Mesothelial cell of epicardium (in vitro differentiated cells): ENCODE measurements around the gene KHDC1L. TPM values are rescaled to one million over a fixed set of nuclear protein-coding genes. Genes with fewer than 3 reads are reported as not detected.
"Not testable (repeated sequence)": the region's sequence is repeated elsewhere in the genome, so short reads cannot be mapped to it uniquely, and the experiment has no call there.

Source experiments
- DNase-seq, 2 experiments: peaks; one replicate each; pipeline ENCODE4 v3.0.0; 2021; ENCODE audit warnings: low spot score in 2 of 2; ENCODE audit not compliant: unreplicated experiment in 2 of 2
- H3K27ac Mint-ChIP-seq: 2 replicates; pipeline ENCODE4 v1.8.0; 2021; ENCODE audit warnings: mixed read lengths
- H3K27me3 Mint-ChIP-seq: 2 replicates; pipeline ENCODE4 v1.8.0; 2021; ENCODE audit warnings: low read depth, mixed read lengths
- H3K36me3 Mint-ChIP-seq: 2 replicates; pipeline ENCODE4 v1.8.0; 2021; ENCODE audit warnings: mixed read lengths
- H3K4me1 Mint-ChIP-seq: 2 replicates; pipeline ENCODE4 v1.8.0; 2021; ENCODE audit warnings: mixed read lengths
- H3K4me3 Mint-ChIP-seq: 2 replicates; pipeline ENCODE4 v1.8.0; 2021; ENCODE audit warnings: mild to moderate bottlenecking, moderate library complexity, mixed read lengths
- H3K9me3 Mint-ChIP-seq: 2 replicates; pipeline ENCODE4 v1.8.0; 2021; ENCODE audit warnings: mixed read lengths
- total RNA-seq: library from RNA; stranded (reverse); gene quantifications from 3 replicates; pipeline ENCODE4 v1.2.1, GENCODE V29; 2021
- TF ChIP-seq, protein P1 (sequence below): fragments of 200-600 bp; sonication (generic); IDR thresholded peaks from one replicate; pipeline ENCODE4 v1.5.0; 2021; ENCODE audit warnings: antibody characterized with exemption; ENCODE audit not compliant: unreplicated experiment

KHDC1L gene
- total RNA-seq, 1 donor from 2014 or later, result 0.56 TPM

DNA sequence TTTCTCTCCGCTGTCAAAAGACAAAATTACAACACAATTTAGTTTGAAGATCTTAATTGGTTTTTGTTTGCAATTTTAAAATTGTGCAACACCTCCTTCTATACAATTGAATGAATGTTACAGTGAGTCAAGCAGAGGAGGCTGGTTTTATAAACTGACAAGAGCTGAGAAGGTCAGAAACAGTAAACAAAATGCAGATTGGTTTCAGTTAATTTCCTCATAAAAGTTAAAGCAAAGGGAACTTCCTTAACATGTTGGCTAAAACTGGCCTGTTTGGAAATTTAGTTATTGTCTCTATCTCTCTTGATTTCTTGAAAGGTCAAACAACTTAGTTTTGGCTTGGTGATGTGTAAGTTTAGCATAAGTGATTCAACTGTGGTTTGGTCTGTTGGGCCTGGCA lies 22.2 kb downstream of the KHDC1L start:
- peaks cover 5% of the 10 kb centered on the region for H3K9me3 Mint-ChIP-seq
- no peaks in the 10 kb centered on the region for H3K27me3 Mint-ChIP-seq
- DNase-seq, result no peak
- no peak overlapping the region for H3K4me3 Mint-ChIP-seq
- H3K27ac Mint-ChIP-seq, result no peak overlapping the region
- TF ChIP-seq, protein P1, sequence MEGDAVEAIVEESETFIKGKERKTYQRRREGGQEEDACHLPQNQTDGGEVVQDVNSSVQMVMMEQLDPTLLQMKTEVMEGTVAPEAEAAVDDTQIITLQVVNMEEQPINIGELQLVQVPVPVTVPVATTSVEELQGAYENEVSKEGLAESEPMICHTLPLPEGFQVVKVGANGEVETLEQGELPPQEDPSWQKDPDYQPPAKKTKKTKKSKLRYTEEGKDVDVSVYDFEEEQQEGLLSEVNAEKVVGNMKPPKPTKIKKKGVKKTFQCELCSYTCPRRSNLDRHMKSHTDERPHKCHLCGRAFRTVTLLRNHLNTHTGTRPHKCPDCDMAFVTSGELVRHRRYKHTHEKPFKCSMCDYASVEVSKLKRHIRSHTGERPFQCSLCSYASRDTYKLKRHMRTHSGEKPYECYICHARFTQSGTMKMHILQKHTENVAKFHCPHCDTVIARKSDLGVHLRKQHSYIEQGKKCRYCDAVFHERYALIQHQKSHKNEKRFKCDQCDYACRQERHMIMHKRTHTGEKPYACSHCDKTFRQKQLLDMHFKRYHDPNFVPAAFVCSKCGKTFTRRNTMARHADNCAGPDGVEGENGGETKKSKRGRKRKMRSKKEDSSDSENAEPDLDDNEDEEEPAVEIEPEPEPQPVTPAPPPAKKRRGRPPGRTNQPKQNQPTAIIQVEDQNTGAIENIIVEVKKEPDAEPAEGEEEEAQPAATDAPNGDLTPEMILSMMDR, result no peak
- no peaks in the 10 kb centered on the region for H3K4me1 Mint-ChIP-seq
- H3K36me3 Mint-ChIP-seq, result no peaks in the 10 kb centered on the region

DNA sequence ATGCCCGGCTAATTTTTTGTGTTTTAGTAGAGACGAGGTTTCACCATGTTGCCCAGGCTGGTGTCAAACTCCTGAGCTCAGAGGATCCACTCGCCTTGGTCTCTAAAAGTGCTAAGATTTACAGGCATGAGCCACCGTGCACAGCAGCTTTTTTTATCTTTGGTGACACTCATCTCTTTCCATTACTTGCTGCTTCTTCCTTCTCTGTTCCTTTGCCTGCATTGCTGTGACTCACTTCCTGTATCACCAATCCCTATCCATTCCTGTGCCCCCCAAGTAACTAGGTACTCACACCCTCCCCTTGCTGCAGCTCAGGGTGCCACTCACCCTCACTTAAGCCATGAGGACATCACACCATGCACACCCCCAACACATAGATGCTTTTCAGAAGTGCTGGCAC lies 24.6 kb downstream of the KHDC1L start:
- Mint-ChIP-seq H3K4me3 (no peak overlapping the region), H3K27ac (no peak overlapping the region), H3K36me3 (no peaks in the 10 kb centered on the region), H3K4me1 (no peaks in the 10 kb centered on the region), H3K27me3 (no peaks in the 10 kb centered on the region), H3K9me3 (no peaks in the 10 kb centered on the region)
- TF ChIP-seq, protein P1, result no peak
- DNase-seq, result no peak

DNA sequence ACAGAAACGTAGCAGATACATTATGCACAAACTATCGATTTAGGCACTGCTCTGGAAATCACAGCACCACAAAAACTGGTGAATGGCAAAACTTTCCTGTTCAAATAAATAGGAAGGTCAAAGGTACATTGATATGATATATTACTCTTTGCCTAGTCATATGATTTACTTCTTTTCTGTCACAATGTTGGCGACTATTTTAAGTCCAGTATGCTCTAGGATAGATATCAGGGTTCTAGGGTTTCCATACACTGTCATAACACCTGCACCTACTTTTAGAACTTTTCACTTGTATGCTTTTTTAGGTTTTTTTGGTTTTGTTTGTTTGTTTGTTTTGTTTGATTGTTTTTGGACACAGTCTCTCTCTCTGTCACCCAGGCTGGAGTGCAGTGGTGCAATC lies 25.0 kb downstream of the KHDC1L start:
- Mint-ChIP-seq H3K27me3 (no peaks in the 10 kb centered on the region), H3K4me1 (no peaks in the 10 kb centered on the region), H3K36me3 (no peaks in the 10 kb centered on the region), H3K9me3 (no peaks in the 10 kb centered on the region), H3K4me3 (no peak overlapping the region), H3K27ac (no peak overlapping the region)
- TF ChIP-seq, protein P1, result no peak
- DNase-seq, result no peak

DNA sequence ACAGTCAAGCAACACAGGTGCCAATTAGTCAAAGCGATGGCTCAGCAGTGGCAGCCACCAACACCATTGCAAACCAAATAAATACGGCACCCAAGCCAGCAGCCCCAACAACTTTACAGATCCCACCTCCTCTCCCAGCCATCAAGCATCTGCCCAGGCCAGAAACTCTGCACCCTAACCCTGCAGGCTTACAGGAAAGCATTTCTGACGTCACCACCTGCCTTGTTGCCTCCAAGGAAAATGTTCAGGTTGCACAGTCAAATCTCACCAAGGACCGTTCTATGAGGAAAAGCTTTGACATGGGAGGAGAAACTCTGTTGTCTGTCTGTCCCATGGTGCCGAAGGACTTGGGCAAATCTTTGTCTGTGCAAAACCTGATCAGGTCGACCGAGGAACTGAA lies 30.6 kb downstream of the KHDC1L start:
- no peak for DNase-seq
- H3K4me1 Mint-ChIP-seq, result no peaks in the 10 kb centered on the region

DNA sequence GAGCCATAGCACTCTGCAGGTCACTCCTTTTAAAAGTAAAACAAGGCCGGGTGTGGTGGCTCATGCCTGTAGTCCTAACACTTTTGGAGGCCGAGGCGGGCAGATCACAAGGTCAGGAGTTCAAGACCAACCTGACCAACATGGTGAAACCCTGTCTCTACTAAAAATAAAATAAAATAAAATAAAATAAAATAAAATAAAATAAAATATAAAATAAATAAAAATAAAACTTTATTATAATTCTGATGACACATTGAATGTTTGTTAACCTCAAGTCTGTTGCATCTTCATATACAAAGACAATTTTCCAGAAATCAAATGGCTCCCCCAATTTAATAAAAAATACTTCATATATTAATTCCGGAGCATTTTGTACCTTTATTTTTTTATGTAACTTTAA lies 32.0 kb downstream of the KHDC1L start:
- not testable (repeated sequence) for H3K4me1 Mint-ChIP-seq, H3K9me3 Mint-ChIP-seq, H3K36me3 Mint-ChIP-seq, H3K4me3 Mint-ChIP-seq, DNase-seq, H3K27ac Mint-ChIP-seq, H3K27me3 Mint-ChIP-seq

More for the DNA sequence above, 30.6 kb downstream of the KHDC1L start:
- TF ChIP-seq, protein P1, result no peak
- Mint-ChIP-seq H3K27me3 (no peaks in the 10 kb centered on the region), H3K4me3 (no peak overlapping the region), H3K9me3 (no peaks in the 10 kb centered on the region), H3K27ac (no peak overlapping the region), H3K36me3 (no peaks in the 10 kb centered on the region)

DNA sequence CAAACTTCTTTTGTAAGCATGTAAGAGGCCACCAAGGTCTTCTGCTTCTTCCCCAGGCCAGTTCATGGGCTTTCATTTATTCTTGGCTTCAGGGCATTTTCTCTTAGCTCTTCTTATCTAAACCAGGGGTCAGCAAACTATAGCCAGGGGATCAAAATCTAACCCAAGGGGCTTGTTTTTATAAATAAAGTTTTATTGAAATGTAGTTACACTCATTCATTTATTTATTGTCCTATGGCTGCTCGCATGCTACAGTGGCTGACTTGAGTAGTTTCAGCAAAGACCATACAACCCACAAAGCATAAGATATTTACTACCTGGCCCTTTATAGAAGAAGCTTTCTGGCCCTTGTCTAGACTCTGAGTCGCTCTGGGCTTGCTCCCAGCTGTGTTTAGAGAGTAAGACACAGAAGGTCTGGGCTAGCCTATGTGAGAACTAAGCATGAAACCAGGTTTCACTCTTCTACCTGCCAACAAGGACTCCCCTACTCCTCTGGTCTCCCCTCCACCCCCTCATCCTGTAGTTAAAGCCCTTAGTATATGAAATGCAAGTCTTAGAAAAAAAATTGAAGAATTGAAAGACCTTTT lies 43.2 kb downstream of the KHDC1L start:
- H3K4me1 Mint-ChIP-seq, result peaks cover 4% of the 10 kb centered on the region
- TF ChIP-seq, protein P1, result no peak
- H3K4me3 Mint-ChIP-seq, result no peak overlapping the region
- H3K9me3 Mint-ChIP-seq, result no peaks in the 10 kb centered on the region
- H3K27me3 Mint-ChIP-seq, result peaks cover 13% of the 10 kb centered on the region
- no peak for DNase-seq
- H3K36me3 Mint-ChIP-seq, result no peaks in the 10 kb centered on the region
- no peak overlapping the region for H3K27ac Mint-ChIP-seq
